Smooth muscle cell (in vitro differentiated cells): Measurements from ENCODE around the gene PALD1. TPM values are rescaled to one million over a fixed set of nuclear protein-coding genes. Genes with fewer than 3 reads are reported as not detected.

Experiments used
- DNase-seq: peaks from one replicate; lab custom pipeline; 2025; ENCODE audit not compliant: unreplicated experiment; lab: John Stamatoyannopoulos, UW
- H2AFZ ChIP-seq: fragments of 200-600 bp; sonication (generic); 2 replicates; pipeline ENCODE4 v1.6.0; 2016; ENCODE audit warnings: antibody characterized with exemption, low read depth, mild to moderate bottlenecking
- H3F3A ChIP-seq: fragments of 200-600 bp; sonication (generic); 2 replicates; pipeline ENCODE4 v1.6.0; 2017; ENCODE audit warnings: antibody characterized with exemption, low read depth
- H3K27ac ChIP-seq: fragments of 200-600 bp; sonication (generic); 2 replicates; pipeline ENCODE4 v1.5.1; 2016; ENCODE audit warnings: low read depth, mild to moderate bottlenecking
- H3K27me3 ChIP-seq: fragments of 200-600 bp; sonication (generic); 2 replicates; pipeline ENCODE4 v1.6.1; 2016; ENCODE audit warnings: low read depth, mild to moderate bottlenecking
- H3K36me3 ChIP-seq: fragments of 200-600 bp; sonication (generic); 2 replicates; pipeline ENCODE4 v1.5.1; 2016; ENCODE audit warnings: low read depth
- H3K4me1 ChIP-seq: fragments of 200-600 bp; sonication (generic); 2 replicates; pipeline ENCODE4 v1.5.1; 2016; ENCODE audit warnings: low read depth
- H3K4me2 ChIP-seq: fragments of 200-600 bp; sonication (generic); 2 replicates; pipeline ENCODE4 v1.6.0; 2016; ENCODE audit warnings: mild to moderate bottlenecking
- H3K4me3 ChIP-seq: fragments of 200-600 bp; sonication (generic); 2 replicates; pipeline ENCODE4 v1.5.1; 2016; ENCODE audit warnings: mild to moderate bottlenecking
- H3K79me2 ChIP-seq: fragments of 200-600 bp; sonication (generic); 2 replicates; pipeline ENCODE4 v1.6.0; 2016; ENCODE audit warnings: low read depth, mild to moderate bottlenecking
- H3K9ac ChIP-seq: fragments of 200-600 bp; sonication (generic); 2 replicates; pipeline ENCODE4 v1.6.0; 2016; ENCODE audit warnings: low read depth
- H3K9me3 ChIP-seq: fragments of 200-600 bp; sonication (generic); replicated peaks from 2 replicates; pipeline ENCODE4 v1.5.1; 2016; ENCODE audit warnings: low read depth
- H4K20me1 ChIP-seq: fragments of 200-600 bp; sonication (generic); 2 replicates; pipeline ENCODE4 v1.6.0; 2016; ENCODE audit warnings: low read depth
- WGBS: methylation state at CpG from one replicate; pipeline ENCODE4 v1.1.7; 2016; ENCODE audit warnings: low lambda C conversion rate; 5-methylcytosine and 5-hydroxymethylcytosine counted together
- polyA plus RNA-seq: library from polyadenylated mRNA; unstranded; fragments of >200 nt; fragmentation: Nextera tagmentation; extraction: Ambion mirVana; gene quantifications from 2 replicates; pipeline ENCODE4 v1.2.1, GENCODE V29; 2016
- total RNA-seq: library from RNA; depleted of rRNA; stranded (reverse); fragments of >200 nt; gene quantifications from 2 replicates; pipeline ENCODE4 v1.2.3, GENCODE V29; 2014
- TF ChIP-seq, protein P1 (sequence below): fragments of 200-600 bp; sonication (generic); IDR thresholded peaks from 2 replicates; pipeline ENCODE4 v1.5.1; 2017; ENCODE audit warnings: borderline replicate concordance, mild to moderate bottlenecking, antibody characterized with exemption; ENCODE audit not compliant: insufficient read depth, poor library complexity, severe bottlenecking

PALD1 gene
- total and polyA plus RNA-seq, 2 experiments from 2014 or later = 1.4 to 2.2 TPM

DNA sequence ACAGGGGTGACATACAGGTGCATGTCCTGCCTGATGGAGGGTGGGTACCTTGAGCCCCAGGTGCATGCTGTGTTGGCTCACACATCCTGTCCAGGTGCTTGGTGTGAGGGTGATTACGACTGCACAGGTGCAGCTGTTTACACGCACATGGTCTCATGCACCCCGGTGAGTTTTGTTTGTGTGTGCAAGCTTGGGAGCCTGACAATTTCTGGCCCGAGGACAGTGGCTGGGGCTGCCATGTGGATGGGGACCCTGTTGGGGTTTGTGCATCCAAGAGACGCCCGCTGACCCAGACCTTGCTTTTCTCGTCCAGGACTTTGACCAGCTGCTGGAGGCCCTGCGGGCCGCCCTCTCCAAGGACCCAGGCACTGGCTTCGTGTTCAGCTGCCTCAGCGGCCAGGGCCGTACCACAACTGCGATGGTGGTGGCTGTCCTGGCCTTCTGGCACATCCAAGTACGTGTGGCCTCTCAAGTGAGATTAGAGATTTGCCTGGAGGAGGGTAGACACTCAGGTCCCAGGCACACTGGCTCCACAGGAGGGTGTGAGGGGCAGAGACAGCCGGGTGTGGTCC, 62.3 kb downstream of the PALD1 start:
- Histone ChIP-seq H3K27me3 (no peaks in the 10 kb centered on the region), H4K20me1 (no peaks in the 10 kb centered on the region), H3K79me2 (no peaks in the 10 kb centered on the region), H3F3A (no peaks in the 10 kb centered on the region), H3K4me2 (no peak overlapping the region), H3K4me3 (no peak overlapping the region), H3K4me1 (peaks cover 12% of the 10 kb centered on the region), H3K27ac (no peak overlapping the region), H3K36me3 (no peaks in the 10 kb centered on the region), H3K9me3 (no peaks in the 10 kb centered on the region), H2AFZ (no peak overlapping the region), H3K9ac (no peak overlapping the region)
- 95% methylated on average over 15 of the region's 15 CpGs for whole genome bisulfite sequencing
- TF ChIP-seq, protein P1, sequence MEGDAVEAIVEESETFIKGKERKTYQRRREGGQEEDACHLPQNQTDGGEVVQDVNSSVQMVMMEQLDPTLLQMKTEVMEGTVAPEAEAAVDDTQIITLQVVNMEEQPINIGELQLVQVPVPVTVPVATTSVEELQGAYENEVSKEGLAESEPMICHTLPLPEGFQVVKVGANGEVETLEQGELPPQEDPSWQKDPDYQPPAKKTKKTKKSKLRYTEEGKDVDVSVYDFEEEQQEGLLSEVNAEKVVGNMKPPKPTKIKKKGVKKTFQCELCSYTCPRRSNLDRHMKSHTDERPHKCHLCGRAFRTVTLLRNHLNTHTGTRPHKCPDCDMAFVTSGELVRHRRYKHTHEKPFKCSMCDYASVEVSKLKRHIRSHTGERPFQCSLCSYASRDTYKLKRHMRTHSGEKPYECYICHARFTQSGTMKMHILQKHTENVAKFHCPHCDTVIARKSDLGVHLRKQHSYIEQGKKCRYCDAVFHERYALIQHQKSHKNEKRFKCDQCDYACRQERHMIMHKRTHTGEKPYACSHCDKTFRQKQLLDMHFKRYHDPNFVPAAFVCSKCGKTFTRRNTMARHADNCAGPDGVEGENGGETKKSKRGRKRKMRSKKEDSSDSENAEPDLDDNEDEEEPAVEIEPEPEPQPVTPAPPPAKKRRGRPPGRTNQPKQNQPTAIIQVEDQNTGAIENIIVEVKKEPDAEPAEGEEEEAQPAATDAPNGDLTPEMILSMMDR = no peak
- DNase-seq = no peak

DNA sequence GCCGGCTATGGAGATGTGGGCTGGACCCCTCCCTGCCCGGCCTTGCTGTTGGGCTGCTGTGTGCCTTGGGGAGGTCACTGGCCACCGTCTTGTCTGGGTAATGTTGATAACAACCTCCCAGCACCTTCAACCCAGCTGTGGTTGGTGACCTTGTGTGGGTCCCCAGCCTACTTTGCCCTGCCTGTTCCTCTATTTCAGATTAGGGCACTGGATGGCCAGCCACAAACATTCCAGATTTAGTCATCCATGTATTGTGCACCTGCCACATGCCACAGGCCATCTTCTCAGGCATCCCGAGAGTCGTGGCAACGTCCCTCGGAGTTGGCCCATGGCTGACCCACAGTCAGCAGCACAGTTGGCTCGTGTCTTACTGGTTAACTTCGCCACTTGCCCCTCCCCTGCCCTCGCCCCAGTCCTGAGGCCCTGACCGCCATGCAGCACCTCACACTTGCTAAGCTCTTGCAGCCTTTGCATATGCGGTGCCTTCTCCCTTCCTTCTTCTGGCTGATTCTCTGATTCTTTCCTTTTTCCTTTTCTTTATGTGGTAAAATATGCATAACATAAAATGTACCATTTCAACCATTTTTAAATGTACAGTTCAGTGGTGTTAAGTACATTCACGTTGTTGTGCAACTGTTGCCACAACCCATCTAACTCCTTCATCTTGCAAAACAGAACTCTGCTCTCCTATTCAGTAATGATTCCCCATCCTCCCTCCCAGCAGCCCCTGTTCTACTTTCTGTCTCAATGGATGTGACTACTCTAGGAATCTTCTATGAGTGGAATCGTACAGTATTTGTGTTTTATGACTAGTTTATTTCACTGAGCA, 63.4 kb downstream of the PALD1 start:
- Histone ChIP-seq H2AFZ (no peak overlapping the region), H3K27me3 (no peaks in the 10 kb centered on the region), H3F3A (no peaks in the 10 kb centered on the region), H3K4me1 (peaks cover 4% of the 10 kb centered on the region), H3K9ac (no peak overlapping the region), H3K27ac (no peak overlapping the region), H3K4me2 (no peak overlapping the region), H3K4me3 (no peak overlapping the region), H3K9me3 (no peaks in the 10 kb centered on the region), H4K20me1 (no peaks in the 10 kb centered on the region), H3K36me3 (no peaks in the 10 kb centered on the region), H3K79me2 (no peaks in the 10 kb centered on the region)
- TF ChIP-seq, protein P1 = no peak
- 96% methylated on average over 14 of the region's 14 CpGs for WGBS
- DNase-seq = no peak

DNA sequence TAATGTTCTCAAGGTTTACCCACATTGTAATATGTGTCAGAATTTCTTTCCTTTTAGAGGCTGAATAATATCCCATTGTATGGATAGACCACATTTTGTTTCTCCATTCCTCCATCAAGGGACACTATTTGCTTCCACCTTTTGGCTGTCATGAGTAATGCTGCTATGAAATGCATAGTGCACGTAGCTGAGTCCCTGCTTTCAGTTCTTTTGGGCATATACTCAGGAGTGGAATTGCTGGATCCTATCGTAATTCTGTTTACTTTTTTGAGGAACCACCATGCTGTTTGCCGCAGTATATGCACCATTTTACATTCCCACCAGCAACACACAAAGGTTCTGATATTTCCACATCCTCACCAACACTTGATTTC, 64.0 kb downstream of the PALD1 start:
- TF ChIP-seq, protein P1 = no peak
- no peak overlapping the region for H3K4me2 ChIP-seq
- no peaks in the 10 kb centered on the region for H4K20me1 ChIP-seq
- H3K4me3 ChIP-seq = no peak overlapping the region
- no peak overlapping the region for H3K9ac ChIP-seq
- no peak for DNase-seq
- H3F3A ChIP-seq = no peaks in the 10 kb centered on the region
- no peak overlapping the region for H2AFZ ChIP-seq
- 90% methylated on average over 3 of the region's 3 CpGs for WGBS
- no peak overlapping the region for H3K27ac ChIP-seq
- no peaks in the 10 kb centered on the region for H3K9me3 ChIP-seq
- no peaks in the 10 kb centered on the region for H3K36me3 ChIP-seq
- H3K27me3 ChIP-seq = no peaks in the 10 kb centered on the region
- H3K79me2 ChIP-seq = no peaks in the 10 kb centered on the region
- H3K4me1 ChIP-seq = no peaks in the 10 kb centered on the region

DNA sequence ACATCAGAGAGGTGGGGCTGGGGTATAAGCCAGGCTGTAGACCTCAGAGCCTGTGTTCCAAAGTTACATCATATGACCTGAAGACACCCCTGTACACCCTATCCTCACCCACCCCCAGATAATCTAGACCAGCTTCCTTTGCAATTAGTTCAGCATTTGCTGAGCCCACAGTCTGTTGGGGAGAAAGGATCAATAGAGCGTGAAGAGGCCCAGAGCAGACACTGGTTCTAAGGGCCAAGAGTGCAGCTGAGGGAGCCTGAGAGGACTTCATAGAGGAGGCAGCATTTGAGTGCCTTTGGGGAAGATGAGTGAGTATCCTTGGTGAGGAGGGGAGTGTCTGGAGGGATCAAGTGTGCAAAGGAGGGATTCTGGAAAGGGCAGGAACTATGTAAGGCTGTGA, 65.3 kb downstream of the PALD1 start:
- WGBS = 93% methylated on average over 1 of the region's 1 CpG
- TF ChIP-seq, protein P1 = no peak
- H3K9ac ChIP-seq = no peak overlapping the region
- no peaks in the 10 kb centered on the region for H3K79me2 ChIP-seq
- H3K27me3 ChIP-seq = no peaks in the 10 kb centered on the region
- H3K4me2 ChIP-seq = no peak overlapping the region
- H3K4me1 ChIP-seq = no peaks in the 10 kb centered on the region
- H2AFZ ChIP-seq = no peak overlapping the region
- H4K20me1 ChIP-seq = no peaks in the 10 kb centered on the region
- no peak for DNase-seq
- no peaks in the 10 kb centered on the region for H3F3A ChIP-seq
- no peaks in the 10 kb centered on the region for H3K36me3 ChIP-seq
- H3K27ac ChIP-seq = no peak overlapping the region
- no peak overlapping the region for H3K4me3 ChIP-seq
- H3K9me3 ChIP-seq = no peaks in the 10 kb centered on the region
